Heart right ventricle (tissue), 16 donors: ENCODE measurements around the gene PAGE4. TPM values are rescaled to one million over a fixed set of nuclear protein-coding genes. Genes with fewer than 3 reads are reported as not detected.
A peak's percentile ranks its signal among the peaks of the same experiment; 100 is the strongest.

Experiments
- ATAC-seq, 8 donors: fragments of 200-7000 bp; cut with Tn5 transposase; one replicate each; pipeline ENCODE4 v1.9.1; 2020; ENCODE audit warnings: mild to moderate bottlenecking in 8 of 8, moderate library complexity in 8 of 8, moderate number of reproducible peaks in 1 of 8
- DNase-seq, 2 donors: peaks; one replicate each; pipeline ENCODE4 v3.0.0-alpha.2; 2020
- H3K27ac ChIP-seq, 10 donors: fragments of 200-600 bp; sonication (generic) in 2 of 10; one replicate each; pipeline versions ENCODE4 v1.5.0 to v1.8.0; 2020 to 2022; ENCODE audit warnings: mild to moderate bottlenecking in 3 of 10
- H3K27me3 ChIP-seq, 7 donors: fragments of 200-600 bp; one replicate each; pipeline ENCODE4 v1.8.0; 2021 to 2022; ENCODE audit warnings: mild to moderate bottlenecking in 2 of 7
- H3K36me3 ChIP-seq, 9 donors: fragments of 200-600 bp; sonication (generic) in 1 of 9; one replicate each; pipeline versions ENCODE4 v1.5.0 to v1.8.0; 2020 to 2022; ENCODE audit warnings: mild to moderate bottlenecking in 2 of 9
- H3K4me1 ChIP-seq, 9 donors: fragments of 200-600 bp; sonication (generic) in 1 of 9; one replicate each; pipeline versions ENCODE4 v1.5.0 to v1.8.0; 2020 to 2022; ENCODE audit warnings: mild to moderate bottlenecking in 4 of 9
- H3K4me3 ChIP-seq, 10 donors: fragments of 200-600 bp; sonication (generic) in 2 of 10; one replicate each; pipeline versions ENCODE4 v1.5.0 to v1.8.0; 2020 to 2022; ENCODE audit warnings: mild to moderate bottlenecking in 7 of 10, moderate library complexity in 2 of 10
- H3K9me3 ChIP-seq, 11 donors: fragments of 200-600 bp in 10 of 11; sonication (generic) in 2 of 11; one replicate each; pipeline versions ENCODE4 v1.5.0 to v1.8.0; 2013 to 2022; ENCODE audit warnings: mild to moderate bottlenecking in 2 of 11, control low read depth in 1 of 11, moderate library complexity in 1 of 11
- CTCF ChIP-seq, 9 donors: fragments of 200-600 bp; sonication (generic) in 2 of 9; IDR thresholded peaks; one replicate each; pipeline versions ENCODE4 v1.5.0 to v1.8.0; 2021 to 2022; ENCODE audit warnings: antibody characterized with exemption in 9 of 9, mild to moderate bottlenecking in 5 of 9, moderate library complexity in 1 of 9
- WGBS, 2 donors: extraction: QIAGEN DNeasy Blood & Tissue Kit; methylation state at CpG; one replicate each; pipeline ENCODE4 v1.1.7; 2013; ENCODE audit warnings: inconsistent platforms in 1 of 2; 5-methylcytosine and 5-hydroxymethylcytosine counted together
- intact Hi-C, 10 donors: fragments of 100-400 bp; cut with DNase I; formaldehyde crosslinking; loops; one replicate each; pipeline versions ENCODE4 v1.11.1 to v1.14.2; 2022
- polyA plus RNA-seq, 2 donors: library from polyadenylated mRNA; stranded (reverse); fragments of 200-250 nt; gene quantifications; one replicate each; pipeline ENCODE4 v1.2.3, GENCODE V29; 2013
- total RNA-seq, 10 donors: library from RNA; stranded (reverse); fragmentation: NEBNext Ultra II Directional in 3 of 10; extraction: Animal tissue kit (Norgen Biotek cat#: 25700) in 3 of 10; gene quantifications; one replicate each; pipeline versions ENCODE4 v1.2.1 to v1.2.4, GENCODE V29; 2021 to 2023
- donor health status: Arrhythmogenic right ventricular cardiomyopathy.
- donor health status: ischemic (EF 13 %, LVEDD 7.1; RV severe dilation, severe dysfunction).
- donor health status: healthy with polysubstance abuse.
- donor health status: DM: no; HTN: yes; CAD: no.
- donor health status: DM: no; HTN: no; CAD: no.
- donor health status: ischemic (EF 25% LVEDD 6.9; RV normal size, moderate dysfunction).
- donor health status: ischemic (EF 25% LVEDD 5.7; RV mildly dilated, moderate dysfunction).
- donor health status: healthy.
- donor health status: DM: yes; HTN: yes; CAD: no.
- donor health status: Ischemic cardiomyopathy.
- donor health status: ischemic (EF 35%, LVEDD 5.7; RV mildly dilated, moderate dysfunction).
- donor health status: nonischemic (EF 11% LVEDD 7.7; RV severe dilation, severe dysfunction).
- donor health status: DM: yes; HTN: yes; CAD: no.
- donor health status: PGD.
- donor health status: ischemic (EF 29% LVEDD 5.4; RV normal size, mild dysfunction).
- donor health status: nonischemic (EF 23%, LVEDD 6.1; RV moderate dilation, normal function).

The PAGE4 gene
- total and polyA plus RNA-seq, 12 donors: not detected

GRCh38 chrX:49838374-49838773, 9.3 kb downstream of the PAGE4 start:
- no peak for DNase-seq
- Histone ChIP-seq H3K27ac (no peak overlapping the region), H3K27me3 (peaks cover 0 to 47% (median 0%) of the 10 kb centered on the region in 7 donors), H3K9me3 (no peaks in the 10 kb centered on the region), H3K4me1 (no peaks in the 10 kb centered on the region), H3K36me3 (no peaks in the 10 kb centered on the region), H3K4me3 (no peak overlapping the region)
- intact Hi-C loops: no loop called here
- WGBS, 2 donors: 19 to 20% methylated on average over 8 of the region's 8 CpGs
- no peak for ATAC-seq
- peak; percentile 16 to 62 (median 47) for TF ChIP-seq CTCF (IDR thresholded peaks at IDR 0.05)

GRCh38 chrX:49840679-49841078, 11.6 kb downstream of the PAGE4 start:
- no peaks in the 10 kb centered on the region for H3K36me3 ChIP-seq

GRCh38 chrX:49842621-49843020, 13.5 kb downstream of the PAGE4 start:
- Histone ChIP-seq H3K36me3 (no peaks in the 10 kb centered on the region), H3K27ac (no peak overlapping the region), H3K4me1 (no peaks in the 10 kb centered on the region), H3K27me3 (peaks cover 0 to 25% (median 0%) of the 10 kb centered on the region in 7 donors), H3K9me3 (no peaks in the 10 kb centered on the region), H3K4me3 (no peak overlapping the region)
- DNase-seq (no peak), ATAC-seq (no peak)
- intact Hi-C loops: no loop called here
- no peak for TF ChIP-seq CTCF (IDR thresholded peaks at IDR 0.05)

More at GRCh38 chrX:49840679-49841078, 11.6 kb downstream of the PAGE4 start:
- TF ChIP-seq CTCF (IDR thresholded peaks at IDR 0.05): peak in 7 of 9 donors; percentile 21 to 43 (median 34)
- Histone ChIP-seq H3K27ac (no peak overlapping the region), H3K4me3 (no peak overlapping the region), H3K9me3 (no peaks in the 10 kb centered on the region), H3K27me3 (peaks cover 0 to 31% (median 0%) of the 10 kb centered on the region in 7 donors), H3K4me1 (no peaks in the 10 kb centered on the region)
- DNase-seq (peak; percentile 38 to 41), ATAC-seq (peak; percentile 55 to 90 (median 80))
- intact Hi-C loops: loop anchor here in 1 of 10 donors (2.0 kb wide), 1 partner anchor 36 kb away; no protein-coding TSS in a partner anchor
- 48 to 51% methylated on average over 3 of the region's 3 CpGs for WGBS, 2 donors

- DNase-seq (no peak), ATAC-seq (no peak)
- peaks cover 0 to 8% (median 0%) of the 10 kb centered on the region in 11 donors for H3K9me3 ChIP-seq
- H3K27ac ChIP-seq: no peak overlapping the region
- no peak overlapping the region for H3K4me3 ChIP-seq
- no peaks in the 10 kb centered on the region for H3K4me1 ChIP-seq
- TF ChIP-seq CTCF (IDR thresholded peaks at IDR 0.05): no peak
- 55 to 66% methylated on average over 8 of the region's 8 CpGs for WGBS, 2 donors
- H3K27me3 ChIP-seq: peaks cover 0 to 36% (median 0%) of the 10 kb centered on the region in 7 donors
- intact Hi-C loops: loop anchor here in 1 of 10 donors (5.0 kb wide), 1 partner anchor 1962 kb away; no protein-coding TSS in a partner anchor
- no peaks in the 10 kb centered on the region for H3K36me3 ChIP-seq
Observed at GRCh38 chrX:49844611-49845010, 15.5 kb downstream of the PAGE4 start.
